Epithelial cell of esophagus (primary cell): ENCODE measurements around the gene PRDM11.
A peak's percentile ranks its signal among the peaks of the same experiment; 100 is the strongest.

ENCODE experiments used
- DNase-seq: peaks from one replicate; pipeline ENCODE4 v3.0.0; 2010; ENCODE audit warnings: low read depth
- H3K4me3 ChIP-seq: 2 replicates; pipeline ENCODE4 v1.5.1; 2011; ENCODE audit warnings: mild to moderate bottlenecking, low read length, control low read depth
- CTCF ChIP-seq: IDR thresholded peaks from 2 replicates; pipeline ENCODE4 v1.5.1; 2011; ENCODE audit warnings: low read depth, mild to moderate bottlenecking, low read length, control low read depth, inconsistent platforms; ENCODE audit not compliant: insufficient read depth; ENCODE audit errors: missing control alignments

Gene PRDM11

DNA sequence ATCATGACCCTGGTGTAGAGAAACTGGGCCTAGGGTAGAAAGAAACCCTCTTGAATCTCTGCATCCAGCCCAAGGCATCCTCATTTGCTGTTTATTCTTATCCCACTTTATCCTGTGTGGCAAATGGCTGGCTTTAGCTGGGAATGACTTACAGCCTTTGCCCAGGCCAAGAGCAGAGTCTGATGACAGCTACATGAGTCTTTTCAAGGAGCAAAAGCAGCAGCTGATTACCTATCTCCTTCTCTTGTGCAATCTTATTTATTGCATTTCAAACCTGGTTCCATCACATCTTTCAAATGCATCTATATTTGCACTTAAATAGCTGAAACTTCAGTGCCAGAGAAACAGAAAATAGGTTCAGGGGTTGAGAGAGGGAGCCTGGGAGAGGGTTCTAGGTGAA lies 113.6 kb downstream of the PRDM11 start:
- no peak for DNase-seq
- no peak for TF ChIP-seq CTCF
- H3K4me3 ChIP-seq: no peak overlapping the region

DNA sequence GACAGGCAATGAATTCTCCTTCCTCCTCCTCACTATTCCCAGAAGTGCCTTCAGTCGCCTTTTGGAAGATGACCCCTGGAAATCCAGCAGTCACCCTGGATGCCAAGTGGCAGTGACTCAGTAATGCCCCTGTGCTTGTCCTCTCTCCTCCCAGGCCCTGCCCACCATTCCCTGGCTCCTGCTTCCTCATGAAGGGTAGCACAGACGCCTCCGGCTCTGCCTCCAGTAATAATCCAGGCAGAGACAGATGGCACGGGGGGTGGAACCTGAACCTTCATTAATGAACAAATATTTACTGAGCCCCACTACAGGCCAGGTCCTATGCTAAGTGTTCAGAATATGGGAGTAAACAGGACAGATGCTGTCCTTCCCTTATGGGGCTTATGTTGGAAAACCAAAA lies 116.5 kb downstream of the PRDM11 start:
- no peak overlapping the region for H3K4me3 ChIP-seq
- no peak for DNase-seq
- no peak for TF ChIP-seq CTCF

- no peak for TF ChIP-seq CTCF
- no peak overlapping the region for H3K4me3 ChIP-seq
- DNase-seq: no peak
These were observed 117.3 kb downstream of the PRDM11 start for GRCh38 chr11:45263773-45264172.

- peak; percentile 81 for DNase-seq
- no peak overlapping the region for H3K4me3 ChIP-seq
- TF ChIP-seq CTCF: no peak
These were observed 118.5 kb downstream of the PRDM11 start for GRCh38 chr11:45264839-45265515.

- TF ChIP-seq CTCF: no peak
- H3K4me3 ChIP-seq: no peak overlapping the region
- peak; percentile 53 for DNase-seq
These were observed 119.7 kb downstream of the PRDM11 start for GRCh38 chr11:45265969-45266675.

- H3K4me3 ChIP-seq: no peak overlapping the region
- TF ChIP-seq CTCF: no peak
- no peak for DNase-seq
These were observed 120.2 kb downstream of the PRDM11 start for GRCh38 chr11:45266676-45267020.

- no peak overlapping the region for H3K4me3 ChIP-seq
- DNase-seq: no peak
- TF ChIP-seq CTCF: peak; percentile 12
These were observed 120.6 kb downstream of the PRDM11 start for GRCh38 chr11:45267052-45267451.
